ENCODE measurements around the gene ANO1.

ANO1 gene

GRCh38 chr11:70142221-70142875 is 64.2 kb downstream of the ANO1 start:
- DNase-seq, result no peak

GRCh38 chr11:70144262-70144661 is 66.1 kb downstream of the ANO1 start:
- DNase-seq, result no peak

DNA sequence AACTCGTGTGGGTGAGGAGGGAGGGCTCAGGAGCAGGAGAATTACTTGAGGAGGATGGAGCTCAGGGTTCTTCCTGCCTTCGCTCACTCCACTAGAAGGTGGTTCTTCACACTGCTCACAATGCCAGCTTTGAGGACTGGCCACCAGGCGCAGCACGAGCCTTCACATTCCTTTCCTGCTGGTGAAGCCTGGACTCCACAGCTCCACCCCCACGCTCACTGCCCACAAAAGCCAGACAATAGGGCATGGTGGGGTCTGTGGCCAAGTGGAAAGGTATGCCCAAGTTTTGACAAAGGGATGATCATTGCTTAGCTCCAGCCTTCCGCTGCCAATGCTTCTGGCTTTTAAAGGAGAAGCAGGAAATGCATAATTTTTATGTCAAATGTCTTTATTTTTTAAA is 67.0 kb downstream of the ANO1 start:
- no peak for DNase-seq

DNA sequence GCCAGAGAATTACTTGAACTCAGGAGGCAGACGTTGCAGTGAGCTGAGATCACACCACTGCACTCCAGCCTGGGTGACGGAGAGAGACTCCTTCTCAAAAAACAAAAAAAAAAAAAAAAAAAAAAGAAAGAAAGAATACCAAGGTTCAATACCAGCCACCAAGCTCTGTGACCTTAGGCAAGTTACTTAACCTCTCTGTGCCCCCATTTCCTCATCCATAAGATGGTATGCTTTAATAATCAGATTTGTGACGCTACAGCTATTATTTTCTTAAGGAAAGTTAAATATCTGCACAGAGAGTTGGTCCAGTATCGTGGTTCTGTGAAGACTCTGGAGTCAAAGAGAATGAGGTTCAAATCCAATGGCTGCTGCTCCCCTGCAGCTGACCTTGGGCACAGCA is 67.7 kb downstream of the ANO1 start:
- DNase-seq, result no peak

GRCh38 chr11:70146299-70146698 is 68.2 kb downstream of the ANO1 start:
- DNase-seq, result no peak

GRCh38 chr11:70146895-70147520 is 68.9 kb downstream of the ANO1 start:
- no peak for DNase-seq

- DNase-seq, result no peak
Measured at GRCh38 chr11:70147668-70148067, 69.6 kb downstream of the ANO1 start.

DNA sequence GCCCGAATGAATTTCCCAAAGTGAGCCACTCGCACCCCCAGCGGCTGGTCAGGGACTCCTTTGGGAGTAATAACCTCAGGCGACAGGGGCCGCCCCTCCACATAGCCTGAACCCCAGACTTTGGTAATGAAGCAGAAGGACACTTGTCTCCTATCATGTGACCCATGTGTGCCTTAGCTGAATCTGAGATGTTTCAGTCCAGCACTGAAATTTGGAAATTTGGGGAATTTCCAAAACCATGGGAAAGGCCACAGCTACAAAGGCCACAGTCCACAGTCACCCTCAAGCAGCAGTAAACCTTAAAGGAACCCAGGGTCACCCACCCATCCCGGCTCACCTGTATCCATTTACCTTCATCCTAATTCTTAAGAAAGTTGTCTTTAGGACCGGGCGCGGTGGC is 73.6 kb downstream of the ANO1 start:
- DNase-seq, result no peak

GRCh38 chr11:70153133-70153727 is 75.1 kb downstream of the ANO1 start:
- no peak for DNase-seq

GRCh38 chr11:70155386-70155785 is 77.3 kb downstream of the ANO1 start:
- no peak for DNase-seq

- DNase-seq, result no peak
Measured at GRCh38 chr11:70156291-70157037, 78.3 kb downstream of the ANO1 start.

- DNase-seq, result no peak
Measured at GRCh38 chr11:70158201-70158600, 80.1 kb downstream of the ANO1 start.

DNA sequence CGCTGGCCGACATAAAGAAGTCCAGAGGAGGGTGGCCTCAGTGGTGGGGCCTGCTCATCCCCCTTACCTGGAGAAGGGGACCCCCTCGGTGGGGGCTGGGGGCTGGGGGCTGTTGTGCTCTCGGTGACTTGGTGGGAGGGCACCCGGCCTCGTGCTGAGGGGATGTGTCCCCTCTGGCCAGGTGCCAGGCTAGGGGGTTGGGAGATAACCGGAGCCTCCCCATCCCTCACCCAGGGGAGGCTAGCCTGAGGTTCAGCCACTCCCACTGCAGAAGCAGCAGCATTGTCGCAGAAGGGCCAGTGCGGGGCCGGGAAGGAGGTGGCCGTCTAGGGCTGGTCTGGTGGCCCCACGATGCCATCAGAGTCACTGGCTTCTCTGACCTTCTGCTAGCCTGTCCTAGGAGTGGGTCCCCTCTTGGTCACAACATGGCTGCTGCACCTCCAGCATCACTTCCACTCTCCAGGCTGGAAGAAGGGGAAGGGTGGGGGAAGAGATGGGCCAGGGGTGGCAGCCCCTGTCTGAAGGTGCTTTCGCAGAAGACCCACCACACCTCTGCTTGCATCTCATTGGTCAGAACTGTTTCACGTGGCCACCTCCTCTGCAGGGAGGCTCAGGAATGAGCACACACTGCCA is 80.8 kb downstream of the ANO1 start:
- DNase-seq, result no peak

DNA sequence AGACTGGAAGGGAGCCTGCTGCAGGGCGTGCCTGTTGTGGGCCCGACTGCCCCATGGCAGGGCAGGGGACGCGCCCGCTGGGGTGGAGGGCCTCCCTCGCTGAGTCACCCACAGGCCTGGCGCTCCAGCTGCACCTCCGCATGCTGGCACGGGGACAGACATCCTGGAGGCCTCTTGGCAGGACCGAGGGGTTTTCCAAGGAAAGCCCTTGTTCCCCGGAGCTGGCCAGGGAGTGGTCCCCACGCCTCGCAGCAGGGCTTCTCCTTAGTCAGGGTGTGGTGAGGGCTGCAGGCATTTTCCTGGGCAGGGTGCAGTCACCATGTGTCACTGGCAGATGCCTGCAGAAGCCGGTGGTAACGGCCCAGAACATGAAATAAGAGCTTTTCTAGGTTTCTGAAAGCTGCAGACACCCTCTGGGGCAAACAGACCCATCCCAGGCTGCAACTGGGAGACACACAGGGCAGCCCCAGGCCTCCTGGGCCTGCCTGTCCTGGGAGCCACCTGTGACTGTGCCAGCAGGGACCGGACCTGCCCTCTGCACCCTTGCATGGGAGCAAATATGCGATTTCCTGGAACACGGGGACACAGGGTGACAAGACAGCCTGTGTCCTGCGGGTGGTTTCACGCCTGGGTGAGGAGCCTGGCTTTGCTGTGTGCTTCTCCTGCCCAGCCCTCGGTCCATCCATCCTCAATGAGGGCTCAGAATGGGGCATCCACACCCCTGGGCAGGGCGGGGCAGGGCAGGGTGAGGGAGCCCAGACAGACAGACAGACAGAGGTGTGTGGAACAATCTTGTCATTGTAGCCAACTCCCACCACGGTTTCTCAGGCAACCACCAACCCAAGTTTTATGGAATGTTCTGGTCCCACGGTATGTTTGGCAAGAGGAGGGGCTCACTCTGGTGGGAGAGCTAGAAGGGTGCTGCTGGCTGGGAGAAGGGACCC is 81.8 kb downstream of the ANO1 start:
- no peak for DNase-seq

DNA sequence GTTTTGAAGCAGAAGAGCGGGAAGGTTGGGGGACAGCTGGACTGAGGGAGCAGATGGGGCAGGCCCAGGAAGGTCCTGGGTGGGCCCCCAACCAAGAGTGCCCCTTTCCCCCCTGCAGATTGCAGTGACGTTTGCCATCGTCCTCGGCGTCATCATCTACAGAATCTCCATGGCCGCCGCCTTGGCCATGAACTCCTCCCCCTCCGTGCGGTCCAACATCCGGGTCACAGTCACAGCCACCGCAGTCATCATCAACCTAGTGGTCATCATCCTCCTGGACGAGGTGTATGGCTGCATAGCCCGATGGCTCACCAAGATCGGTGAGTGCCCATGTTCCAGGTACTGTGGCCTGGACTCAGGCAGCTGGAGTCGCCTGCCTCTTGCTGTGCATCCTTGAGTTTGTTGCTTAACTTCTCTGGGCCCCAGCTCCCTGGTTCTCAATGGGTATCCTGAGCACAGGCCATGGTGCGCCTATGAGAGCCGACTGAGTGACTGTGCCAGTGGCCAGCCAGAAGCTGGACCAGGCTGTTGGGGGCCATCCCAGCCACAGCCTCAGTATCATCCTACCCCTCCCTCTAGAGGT is 83.0 kb downstream of the ANO1 start:
- no peak for DNase-seq

DNA sequence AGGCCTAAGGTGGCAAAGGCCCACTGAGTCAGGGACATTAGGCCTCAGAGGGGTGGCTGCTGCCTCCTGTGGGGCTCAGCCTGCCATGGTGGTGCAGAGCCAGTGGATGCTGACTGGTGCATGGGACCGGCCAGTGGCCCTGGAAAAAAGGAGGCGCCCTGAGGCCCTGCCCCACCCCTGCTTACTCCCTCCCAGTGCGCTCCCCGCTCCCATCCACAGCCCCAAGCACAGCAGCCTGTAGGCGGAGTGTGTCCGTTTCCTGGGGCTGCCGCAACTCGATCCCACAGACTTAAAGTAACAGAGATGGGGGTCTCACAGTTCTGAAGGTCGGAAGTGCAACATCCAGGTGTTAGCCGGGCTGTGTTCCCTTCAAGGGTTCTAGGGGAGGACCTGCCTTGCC is 86.6 kb downstream of the ANO1 start:
- DNase-seq, result no peak

DNA sequence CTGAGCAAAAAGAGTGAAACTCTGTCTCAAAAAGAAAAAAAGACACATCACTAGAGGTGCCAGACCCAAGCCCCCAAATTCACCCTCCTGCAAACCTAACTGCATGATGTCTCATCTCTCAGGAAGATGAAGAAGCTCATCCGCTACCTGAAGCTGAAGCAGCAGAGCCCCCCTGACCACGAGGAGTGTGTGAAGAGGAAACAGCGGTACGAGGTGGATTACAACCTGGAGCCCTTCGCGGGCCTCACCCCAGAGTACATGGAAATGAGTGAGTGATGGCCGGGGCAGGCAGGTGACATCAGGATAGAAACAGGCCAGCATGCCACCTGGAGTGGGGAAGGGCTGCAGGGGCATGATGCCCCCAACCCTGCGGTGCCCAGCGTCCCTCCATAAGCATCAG is 89.0 kb downstream of the ANO1 start:
- no peak for DNase-seq

DNA sequence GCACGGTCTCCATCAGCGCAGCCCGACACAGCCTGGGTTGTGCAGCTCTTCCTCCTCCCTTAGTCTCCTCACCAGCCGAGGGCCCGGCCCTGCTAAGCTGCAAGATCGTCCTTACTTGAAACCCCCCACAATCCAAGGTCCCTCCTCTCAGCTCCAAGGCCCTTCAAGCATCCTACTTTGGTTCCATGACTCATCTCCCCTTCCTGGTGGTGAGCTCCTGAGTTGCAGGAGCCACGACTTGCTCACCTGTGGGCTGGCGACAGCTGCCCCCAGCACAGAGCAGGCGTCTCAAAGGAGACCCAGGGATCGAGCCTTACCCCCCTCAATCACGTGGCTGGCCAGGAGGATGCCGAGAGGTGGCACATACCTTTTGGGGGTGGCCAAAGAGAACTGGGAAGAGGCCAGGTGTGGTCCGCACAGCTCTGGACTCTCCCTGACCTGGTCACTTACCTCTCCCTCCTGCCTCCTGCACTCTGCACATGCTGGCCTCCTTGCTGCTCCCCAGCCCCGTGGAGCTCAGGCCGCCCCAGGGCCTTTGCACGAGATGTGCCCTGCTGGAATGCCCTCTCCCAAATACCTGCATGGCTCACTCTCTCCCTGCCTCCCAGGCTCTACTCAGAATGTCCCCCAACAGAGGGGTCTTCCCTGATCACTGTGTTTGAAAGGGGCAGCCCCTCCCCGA is 89.7 kb downstream of the ANO1 start:
- DNase-seq, result no peak

DNA sequence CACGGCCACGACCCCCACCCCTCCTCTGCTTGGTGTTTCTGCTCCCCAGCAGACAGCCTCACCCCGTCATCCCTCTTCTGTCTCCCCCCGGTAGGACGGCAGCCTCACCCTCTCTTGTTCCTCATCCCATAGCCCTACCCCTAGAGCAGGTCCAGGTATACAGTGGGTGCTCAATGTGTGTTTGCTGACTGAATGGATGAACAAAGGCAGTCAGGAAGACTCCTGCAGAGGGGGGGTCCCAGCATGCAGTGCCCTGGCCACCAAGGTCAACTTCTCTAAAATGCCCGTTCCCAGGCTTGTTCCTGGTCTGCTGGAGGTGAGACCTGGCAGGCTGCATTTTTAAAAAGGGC is 90.3 kb downstream of the ANO1 start:
- DNase-seq, result no peak

DNA sequence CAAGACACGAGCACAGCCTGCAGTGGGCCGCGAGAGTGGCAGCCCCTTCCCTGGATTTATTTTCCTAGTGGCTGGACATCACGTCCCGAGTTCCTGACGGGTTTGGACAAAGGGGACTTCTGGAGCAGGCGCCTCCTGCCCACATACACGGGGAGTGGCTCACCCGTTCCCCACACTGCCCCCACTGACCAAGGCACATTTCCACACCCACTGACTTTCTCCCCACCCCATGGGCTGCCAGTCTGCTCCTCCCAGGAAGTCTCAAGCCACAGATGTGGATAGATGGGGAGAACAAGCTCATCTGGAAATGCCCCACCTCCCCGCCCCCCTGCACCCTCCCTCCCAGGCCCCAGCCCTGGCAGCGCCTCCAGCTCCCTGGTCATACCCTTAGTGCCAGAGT is 91.0 kb downstream of the ANO1 start:
- DNase-seq, result no peak

GRCh38 chr11:70169632-70170031 is 91.5 kb downstream of the ANO1 start:
- no peak for DNase-seq

Data from CD4-positive, alpha-beta T cell treated with Interleukin-21 for 1 hour (primary cell).